ENCODE results near the gene PRMT1.

- no peak for TF ChIP-seq CTCF (IDR thresholded peaks at IDR 0.05)
- TF ChIP-seq EZH2 (IDR thresholded peaks at IDR 0.05; ENCODE audit: borderline replicate concordance, insufficient read depth, low read depth, low read length, poor library complexity, severe bottlenecking), result no peak
Measured at GRCh38 chr19:49692147-49692506, 15.1 kb downstream of the PRMT1 start.

Measured in B cell (primary cell).